ENCODE results near the gene ZNF473. TPM values are rescaled to one million over a fixed set of nuclear protein-coding genes. Genes with fewer than 3 reads are reported as not detected.
A peak's percentile ranks its signal among the peaks of the same experiment; 100 is the strongest.

Gene ZNF473
- total RNA-seq, 1 experiment from 2014 or later, result 13.9 TPM

GRCh38 chr19:49986354-49986753 lies 39.5 kb upstream of the ZNF473 start:
- Histone ChIP-seq H3K27ac (no peak overlapping the region), H3K27me3 (ENCODE audit: insufficient read depth, low read depth) (no peaks in the 10 kb centered on the region), H3K4me2 (no peak overlapping the region), H3K36me3 (ENCODE audit: low read depth) (peaks cover 11% of the 10 kb centered on the region; the same call in 1 of the 2 replicates), H4K20me1 (ENCODE audit: insufficient read depth) (peaks cover 38% of the 10 kb centered on the region), H3K4me1 (replicated peaks; ENCODE audit: insufficient read depth) (no peaks in the 10 kb centered on the region), H3K9me2 (ENCODE audit: insufficient read depth) (no peaks in the 10 kb centered on the region), H3F3A (ENCODE audit: insufficient read depth, low read depth) (peaks cover 23% of the 10 kb centered on the region), H3K79me2 (ENCODE audit: low read depth) (no peaks in the 10 kb centered on the region), H2AFZ (no peak overlapping the region), H3K4me3 (no peak overlapping the region), H3K9me3 (ENCODE audit: insufficient read depth, low read depth) (no peaks in the 10 kb centered on the region)
- intact Hi-C loops (cut with micrococcal nuclease; ENCODE audit: unreplicated experiment), result no loop called here
- no TSS peak for BruUV-seq (replicated peaks)
- ChIA-PET CTCF (interaction anchor here (0.7 kb wide), 1 partner anchor 11 kb away, joined by 3 read pairs; no protein-coding TSS in a partner anchor), POLR2A (ENCODE audit: unreplicated experiment) (no interaction called here)
- TF ChIP-seq EZH2 (IDR thresholded peaks at IDR 0.05; ENCODE audit: low read depth), result no peak
- no peak for TF ChIP-seq CTCF (conservative IDR thresholded peaks at IDR 0.05)
- DNase-seq, result no peak

GRCh38 chr19:49987159-49987698 lies 38.6 kb upstream of the ZNF473 start:
- H3K9me2 ChIP-seq (ENCODE audit: insufficient read depth), result no peaks in the 10 kb centered on the region
- no peak overlapping the region for H2AFZ ChIP-seq
- H3F3A ChIP-seq (ENCODE audit: insufficient read depth, low read depth), result peaks cover 23% of the 10 kb centered on the region
- no peaks in the 10 kb centered on the region for H3K9me3 ChIP-seq (ENCODE audit: insufficient read depth, low read depth)
- H3K27me3 ChIP-seq (ENCODE audit: insufficient read depth, low read depth), result no peaks in the 10 kb centered on the region
- POLR2A ChIA-PET (ENCODE audit: unreplicated experiment), result interaction anchor here (0.6 kb wide), 1 partner anchor 18 kb away, joined by 13 read pairs; no protein-coding TSS in a partner anchor
- no peak overlapping the region for H3K4me2 ChIP-seq
- DNase-seq, result peak; percentile 69 to 90
- intact Hi-C loops (cut with micrococcal nuclease; ENCODE audit: unreplicated experiment), result loop anchor here (1.0 kb wide), 1 partner anchor 17 kb away; no protein-coding TSS in a partner anchor
- no peak overlapping the region for H3K27ac ChIP-seq
- no peak overlapping the region for H3K4me3 ChIP-seq
- no peaks in the 10 kb centered on the region for H3K4me1 ChIP-seq (replicated peaks; ENCODE audit: insufficient read depth)
- BruUV-seq (replicated peaks), result no TSS peak
- no peaks in the 10 kb centered on the region for H3K79me2 ChIP-seq (ENCODE audit: low read depth)
- peaks cover 7% of the 10 kb centered on the region; the same call in 1 of the 2 replicates for H3K36me3 ChIP-seq (ENCODE audit: low read depth)
- TF ChIP-seq CTCF (conservative IDR thresholded peaks at IDR 0.05) (0 out of 2 replicates have a peak, but pooled peaks have one; percentile 10), EZH2 (IDR thresholded peaks at IDR 0.05; ENCODE audit: low read depth) (no peak)
- CTCF ChIA-PET, result interaction anchor here (0.7 kb wide), 1 partner anchor 11 kb away, joined by 3 read pairs; no protein-coding TSS in a partner anchor
- H4K20me1 ChIP-seq (ENCODE audit: insufficient read depth), result peaks cover 38% of the 10 kb centered on the region

- H3K9me2 ChIP-seq (ENCODE audit: insufficient read depth), result no peaks in the 10 kb centered on the region
- H4K20me1 ChIP-seq (ENCODE audit: insufficient read depth), result peaks cover 38% of the 10 kb centered on the region
- no peaks in the 10 kb centered on the region for H3K4me1 ChIP-seq (replicated peaks; ENCODE audit: insufficient read depth)
- peaks cover 23% of the 10 kb centered on the region for H3F3A ChIP-seq (ENCODE audit: insufficient read depth, low read depth)
- peaks cover 7% of the 10 kb centered on the region; the same call in 1 of the 2 replicates for H3K36me3 ChIP-seq (ENCODE audit: low read depth)
- no peak overlapping the region for H3K4me3 ChIP-seq
- CTCF ChIA-PET, result no interaction called here
- intact Hi-C loops (cut with micrococcal nuclease; ENCODE audit: unreplicated experiment), result no loop called here
- H3K27ac ChIP-seq, result no peak overlapping the region
- TF ChIP-seq CTCF (conservative IDR thresholded peaks at IDR 0.05), result no peak
- TF ChIP-seq EZH2 (IDR thresholded peaks at IDR 0.05; ENCODE audit: low read depth), result no peak
- POLR2A ChIA-PET (ENCODE audit: unreplicated experiment), result no interaction called here
- H3K9me3 ChIP-seq (ENCODE audit: insufficient read depth, low read depth), result no peaks in the 10 kb centered on the region
- BruUV-seq (replicated peaks), result no TSS peak
- no peaks in the 10 kb centered on the region for H3K27me3 ChIP-seq (ENCODE audit: insufficient read depth, low read depth)
- no peak overlapping the region for H2AFZ ChIP-seq
- no peaks in the 10 kb centered on the region for H3K79me2 ChIP-seq (ENCODE audit: low read depth)
- H3K4me2 ChIP-seq, result no peak overlapping the region
- DNase-seq, result no peak
Observed at GRCh38 chr19:49988007-49988406, 37.8 kb upstream of the ZNF473 start.

Measured in PC-9 (cell line).